Measurements from ENCODE around the gene CCDC30. TPM values are rescaled to one million over a fixed set of nuclear protein-coding genes. Genes with fewer than 3 reads are reported as not detected.

Gene CCDC30
- total RNA-seq, 1 experiment from 2014 or later: 1.3 TPM

DNA sequence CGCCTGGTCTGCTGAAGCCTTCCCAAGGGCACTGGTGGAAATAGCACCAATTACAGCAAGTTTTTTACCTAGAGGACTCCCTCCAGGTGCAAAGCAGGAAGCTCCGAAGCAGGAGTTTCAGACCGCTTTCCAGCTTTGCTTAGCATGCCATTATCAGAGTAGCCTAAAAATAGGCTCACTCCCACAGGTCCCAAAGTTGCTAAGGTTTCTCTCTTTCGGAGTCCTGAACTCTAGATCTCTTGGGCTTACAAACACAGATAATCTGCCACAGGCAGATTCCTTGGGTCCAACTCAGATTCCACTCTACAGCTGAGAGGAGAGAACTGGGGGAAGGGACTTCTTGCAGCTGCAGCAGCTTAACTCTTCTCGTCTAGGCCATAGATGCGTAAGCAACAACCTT is 29.7 kb upstream of the CCDC30 start:
- ATAC-seq: no peak
- ChIA-PET POLR2A (interaction anchor here (0.5 kb wide), 1 partner anchor 40 kb away, joined by 3 read pairs; no protein-coding TSS in a partner anchor), CTCF (no interaction called here)
- no peaks in the 10 kb centered on the region for H3K9me3 ChIP-seq (ENCODE audit: control insufficient read depth, insufficient read depth, low read depth, low read length)
- in situ Hi-C loops (cut with HindIII; ENCODE audit: low pct_unique_long_range_greater_than_20kb, low sequenced_read_pairs) (no loop called here), intact Hi-C loops (cut with micrococcal nuclease; ENCODE audit: unreplicated experiment) (no loop called here)
- no peak overlapping the region for H3K4me3 ChIP-seq (ENCODE audit: low read depth in 2 of 2, low read length in 2 of 2)
- no peak for DNase-seq (ENCODE audit: low read depth, low spot score)
- BruUV-seq (replicated peaks): no TSS peak
- H3K36me3 ChIP-seq (ENCODE audit: control insufficient read depth, insufficient read depth, low read length): no peaks in the 10 kb centered on the region
- no peaks in the 10 kb centered on the region for H3K27me3 ChIP-seq (ENCODE audit: control insufficient read depth, insufficient read depth, low read length)
- TF ChIP-seq SIN3A (IDR thresholded peaks at IDR 0.05; ENCODE audit: borderline replicate concordance, insufficient read depth, low read depth, low read length) (no peak), TCF7L2 (IDR thresholded peaks at IDR 0.05; ENCODE audit: low read depth, low read length) (no peak), POLR2AphosphoS5 (IDR thresholded peaks at IDR 0.05; ENCODE audit: low read depth, low read length) (no peak)
- TF ChIP-seq, protein P1, sequence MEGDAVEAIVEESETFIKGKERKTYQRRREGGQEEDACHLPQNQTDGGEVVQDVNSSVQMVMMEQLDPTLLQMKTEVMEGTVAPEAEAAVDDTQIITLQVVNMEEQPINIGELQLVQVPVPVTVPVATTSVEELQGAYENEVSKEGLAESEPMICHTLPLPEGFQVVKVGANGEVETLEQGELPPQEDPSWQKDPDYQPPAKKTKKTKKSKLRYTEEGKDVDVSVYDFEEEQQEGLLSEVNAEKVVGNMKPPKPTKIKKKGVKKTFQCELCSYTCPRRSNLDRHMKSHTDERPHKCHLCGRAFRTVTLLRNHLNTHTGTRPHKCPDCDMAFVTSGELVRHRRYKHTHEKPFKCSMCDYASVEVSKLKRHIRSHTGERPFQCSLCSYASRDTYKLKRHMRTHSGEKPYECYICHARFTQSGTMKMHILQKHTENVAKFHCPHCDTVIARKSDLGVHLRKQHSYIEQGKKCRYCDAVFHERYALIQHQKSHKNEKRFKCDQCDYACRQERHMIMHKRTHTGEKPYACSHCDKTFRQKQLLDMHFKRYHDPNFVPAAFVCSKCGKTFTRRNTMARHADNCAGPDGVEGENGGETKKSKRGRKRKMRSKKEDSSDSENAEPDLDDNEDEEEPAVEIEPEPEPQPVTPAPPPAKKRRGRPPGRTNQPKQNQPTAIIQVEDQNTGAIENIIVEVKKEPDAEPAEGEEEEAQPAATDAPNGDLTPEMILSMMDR (IDR thresholded peaks at IDR 0.05): no peak
- TF ChIP-seq, protein P2, sequence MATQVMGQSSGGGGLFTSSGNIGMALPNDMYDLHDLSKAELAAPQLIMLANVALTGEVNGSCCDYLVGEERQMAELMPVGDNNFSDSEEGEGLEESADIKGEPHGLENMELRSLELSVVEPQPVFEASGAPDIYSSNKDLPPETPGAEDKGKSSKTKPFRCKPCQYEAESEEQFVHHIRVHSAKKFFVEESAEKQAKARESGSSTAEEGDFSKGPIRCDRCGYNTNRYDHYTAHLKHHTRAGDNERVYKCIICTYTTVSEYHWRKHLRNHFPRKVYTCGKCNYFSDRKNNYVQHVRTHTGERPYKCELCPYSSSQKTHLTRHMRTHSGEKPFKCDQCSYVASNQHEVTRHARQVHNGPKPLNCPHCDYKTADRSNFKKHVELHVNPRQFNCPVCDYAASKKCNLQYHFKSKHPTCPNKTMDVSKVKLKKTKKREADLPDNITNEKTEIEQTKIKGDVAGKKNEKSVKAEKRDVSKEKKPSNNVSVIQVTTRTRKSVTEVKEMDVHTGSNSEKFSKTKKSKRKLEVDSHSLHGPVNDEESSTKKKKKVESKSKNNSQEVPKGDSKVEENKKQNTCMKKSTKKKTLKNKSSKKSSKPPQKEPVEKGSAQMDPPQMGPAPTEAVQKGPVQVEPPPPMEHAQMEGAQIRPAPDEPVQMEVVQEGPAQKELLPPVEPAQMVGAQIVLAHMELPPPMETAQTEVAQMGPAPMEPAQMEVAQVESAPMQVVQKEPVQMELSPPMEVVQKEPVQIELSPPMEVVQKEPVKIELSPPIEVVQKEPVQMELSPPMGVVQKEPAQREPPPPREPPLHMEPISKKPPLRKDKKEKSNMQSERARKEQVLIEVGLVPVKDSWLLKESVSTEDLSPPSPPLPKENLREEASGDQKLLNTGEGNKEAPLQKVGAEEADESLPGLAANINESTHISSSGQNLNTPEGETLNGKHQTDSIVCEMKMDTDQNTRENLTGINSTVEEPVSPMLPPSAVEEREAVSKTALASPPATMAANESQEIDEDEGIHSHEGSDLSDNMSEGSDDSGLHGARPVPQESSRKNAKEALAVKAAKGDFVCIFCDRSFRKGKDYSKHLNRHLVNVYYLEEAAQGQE (IDR thresholded peaks at IDR 0.05; ENCODE audit: insufficient read depth in 1 of 2, low read depth in 2 of 2, low read length in 1 of 2): no peak
- H3K27ac ChIP-seq (ENCODE audit: low read length): no peak overlapping the region
- H3K4me1 ChIP-seq (ENCODE audit: control insufficient read depth, insufficient read depth, low read length): no peaks in the 10 kb centered on the region

DNA sequence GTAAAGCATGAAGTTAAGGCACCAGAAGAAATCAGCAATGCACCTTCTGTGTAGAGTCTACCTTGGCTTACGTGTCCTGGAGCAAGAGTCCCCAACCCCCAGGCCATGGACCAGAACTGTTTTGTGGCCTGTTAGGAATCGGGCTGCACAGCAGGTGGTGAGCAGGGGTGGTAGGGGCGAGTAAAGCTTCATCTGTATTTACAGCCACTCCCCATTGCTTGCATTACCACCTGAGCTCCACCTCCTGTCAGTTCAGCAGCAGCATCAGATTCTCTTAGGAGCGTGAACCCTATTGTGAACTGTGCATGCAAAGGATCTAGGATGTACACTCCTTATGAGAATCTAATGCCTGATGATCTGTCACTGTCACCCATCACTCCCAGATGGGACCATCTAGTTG is 28.7 kb upstream of the CCDC30 start:
- in situ Hi-C loops (cut with HindIII; ENCODE audit: low pct_unique_long_range_greater_than_20kb, low sequenced_read_pairs): no loop called here
- no peaks in the 10 kb centered on the region for H3K9me3 ChIP-seq (ENCODE audit: control insufficient read depth, insufficient read depth, low read depth, low read length)
- ChIA-PET POLR2A (no interaction called here), CTCF (no interaction called here)
- DNase-seq (ENCODE audit: low read depth, low spot score): no peak
- TF ChIP-seq, protein P2 (IDR thresholded peaks at IDR 0.05; ENCODE audit: insufficient read depth in 1 of 2, low read depth in 2 of 2, low read length in 1 of 2): no peak
- TF ChIP-seq POLR2AphosphoS5 (IDR thresholded peaks at IDR 0.05; ENCODE audit: low read depth, low read length) (no peak), TCF7L2 (IDR thresholded peaks at IDR 0.05; ENCODE audit: low read depth, low read length) (no peak), SIN3A (IDR thresholded peaks at IDR 0.05; ENCODE audit: borderline replicate concordance, insufficient read depth, low read depth, low read length) (no peak)
- TF ChIP-seq, protein P1 (IDR thresholded peaks at IDR 0.05): no peak
- no peaks in the 10 kb centered on the region for H3K36me3 ChIP-seq (ENCODE audit: control insufficient read depth, insufficient read depth, low read length)
- H3K27ac ChIP-seq (ENCODE audit: low read length): no peak overlapping the region
- H3K27me3 ChIP-seq (ENCODE audit: control insufficient read depth, insufficient read depth, low read length): no peaks in the 10 kb centered on the region
- ATAC-seq: no peak
- intact Hi-C loops (cut with micrococcal nuclease; ENCODE audit: unreplicated experiment): no loop called here
- no TSS peak for BruUV-seq (replicated peaks)
- H3K4me1 ChIP-seq (ENCODE audit: control insufficient read depth, insufficient read depth, low read length): no peaks in the 10 kb centered on the region
- H3K4me3 ChIP-seq (ENCODE audit: low read depth in 2 of 2, low read length in 2 of 2): no peak overlapping the region

All from Panc1 (cell line).